HepG2 (cell line): ENCODE results near the gene GRPEL2. TPM values are rescaled to one million over a fixed set of nuclear protein-coding genes. Genes with fewer than 3 reads are reported as not detected.

Source experiments
- ATF1 ChIP-seq: IDR thresholded peaks from 2 replicates; pipeline ENCODE4 v1.6.1; 2016; ENCODE audit warnings: mild to moderate bottlenecking, control low read depth
- ATF3 ChIP-seq: sonication (generic); formaldehyde crosslinking; IDR thresholded peaks from 2 replicates; pipeline ENCODE4 v1.4.0; 2020; ENCODE audit warnings: missing genetic modification reagents
- CENPBD1 ChIP-seq: sonication (generic); formaldehyde crosslinking; IDR thresholded peaks from 2 replicates; pipeline ENCODE4 v1.8.0; 2022; ENCODE audit warnings: missing genetic modification reagents, low read depth, mild to moderate bottlenecking, borderline replicate concordance
- CHCHD3 ChIP-seq: sonication (generic); formaldehyde crosslinking; IDR thresholded peaks from 2 replicates; pipeline ENCODE4 v1.8.0; 2022; ENCODE audit warnings: mild to moderate bottlenecking, missing genetic modification reagents, moderate library complexity
- DBP ChIP-seq: sonication (generic); formaldehyde crosslinking; IDR thresholded peaks from 2 replicates; pipeline ENCODE4 v1.4.0; 2020; ENCODE audit warnings: missing genetic modification reagents; ENCODE audit errors: not compliant biosample characterization
- ETV6 ChIP-seq: sonication (generic); formaldehyde crosslinking; conservative IDR thresholded peaks from 2 replicates; pipeline ENCODE4 v1.4.0; 2020; ENCODE audit warnings: missing genetic modification reagents
- FOXK2 ChIP-seq: fragments of 450-650 bp; IDR thresholded peaks from 2 replicates; pipeline ENCODE4 v1.6.1; 2016
- HOMEZ ChIP-seq: IDR thresholded peaks from 2 replicates; pipeline ENCODE4 v1.6.1; 2016; ENCODE audit warnings: low read depth
- IRF9 ChIP-seq: sonication (generic); formaldehyde crosslinking; IDR thresholded peaks from 2 replicates; pipeline ENCODE4 v1.8.0; 2022; ENCODE audit warnings: missing genetic modification reagents, mild to moderate bottlenecking, borderline replicate concordance
- LCORL ChIP-seq, 2 experiments: fragments of 450-650 bp in 1 of 2; sonication (generic) in 1 of 2; formaldehyde crosslinking in 1 of 2; IDR thresholded peaks; 2 replicates each; pipeline versions ENCODE4 v1.5.0 to v1.6.1; 2017 to 2020; ENCODE audit warnings: antibody characterized with exemption in 1 of 2, missing genetic modification reagents in 1 of 2
- NCOR1 ChIP-seq: fragments of 200-600 bp; sonication (generic); IDR thresholded peaks from 2 replicates; pipeline ENCODE4 v1.7.0; 2017; ENCODE audit warnings: antibody characterized with exemption, low read length, borderline replicate concordance
- NFRKB ChIP-seq: fragments of 450-650 bp; IDR thresholded peaks from 2 replicates; pipeline ENCODE4 v1.6.1; 2017
- NR0B2 ChIP-seq: sonication (generic); formaldehyde crosslinking; IDR thresholded peaks from 2 replicates; pipeline ENCODE4 v1.4.0; 2020; ENCODE audit warnings: mild to moderate bottlenecking, missing genetic modification reagents
- SNRNP70 ChIP-seq: fragments of 200-400 bp; formaldehyde crosslinking; IDR thresholded peaks from 2 replicates; pipeline ENCODE4 v1.6.1; 2017; ENCODE audit warnings: mild to moderate bottlenecking, low read depth, low read length, moderate library complexity
- SP2 ChIP-seq: sonication (generic); formaldehyde crosslinking; IDR thresholded peaks from 2 replicates; pipeline ENCODE4 v1.5.1; 2020; ENCODE audit warnings: mild to moderate bottlenecking, missing genetic modification reagents
- TRIM24 ChIP-seq: sonication (generic); formaldehyde crosslinking; IDR thresholded peaks from 2 replicates; pipeline ENCODE4 v1.8.0; 2022; ENCODE audit warnings: mild to moderate bottlenecking, missing genetic modification reagents
- XRCC5 ChIP-seq: fragments of 200-400 bp; formaldehyde crosslinking; optimal IDR thresholded peaks from 2 replicates; pipeline ENCODE3; 2017; ENCODE audit warnings: mild to moderate bottlenecking, low read length
- ZBTB14 ChIP-seq: sonication (generic); formaldehyde crosslinking; IDR thresholded peaks from 2 replicates; pipeline ENCODE4 v1.4.0; 2020; ENCODE audit warnings: missing genetic modification reagents
- ZBTB7B ChIP-seq: sonication (generic); formaldehyde crosslinking; IDR thresholded peaks from 2 replicates; pipeline ENCODE4 v1.4.0; 2020; ENCODE audit warnings: missing genetic modification reagents
- ZNF10 ChIP-seq: sonication (generic); formaldehyde crosslinking; IDR thresholded peaks from 2 replicates; pipeline ENCODE4 v1.4.0; 2020; ENCODE audit warnings: mild to moderate bottlenecking, low read depth, missing genetic modification reagents, borderline replicate concordance
- ZNF30 ChIP-seq: sonication (generic); formaldehyde crosslinking; IDR thresholded peaks from 2 replicates; pipeline ENCODE4 v1.5.0; 2020; ENCODE audit warnings: mild to moderate bottlenecking, missing genetic modification reagents
- ZNF326 ChIP-seq: sonication (generic); formaldehyde crosslinking; IDR thresholded peaks from 2 replicates; pipeline ENCODE4 v1.4.0; 2020; ENCODE audit warnings: missing genetic modification reagents, borderline replicate concordance
- ZNF619 ChIP-seq: sonication (generic); formaldehyde crosslinking; IDR thresholded peaks from 2 replicates; pipeline ENCODE4 v1.4.0; 2020; ENCODE audit warnings: mild to moderate bottlenecking, missing genetic modification reagents
- ZNF740 ChIP-seq: sonication (generic); formaldehyde crosslinking; IDR thresholded peaks from 2 replicates; pipeline ENCODE4 v1.4.0; 2020; ENCODE audit warnings: missing genetic modification reagents
- ZNF777 ChIP-seq: sonication (generic); formaldehyde crosslinking; IDR thresholded peaks from 2 replicates; pipeline ENCODE4 v1.4.0; 2020; ENCODE audit warnings: missing genetic modification reagents
- polyA plus RNA-seq, 8 experiments: library from polyadenylated mRNA; depleted of rRNA in 3 of 8; stranded (reverse) in 7 of 8; unstranded in 1 of 8; fragments of >200 nt; fragmentation: Illumina TruSeq in 4 of 8; extraction: Trizol in 4 of 8; gene quantifications; 2 replicates each; pipeline versions ENCODE4 v1.2.1 to v1.2.3, GENCODE V29; 2011 to 2016; ENCODE audit warnings: low read depth in 4 of 8, missing spikeins in 1 of 8, mixed read lengths in 1 of 8; ENCODE audit not compliant: insufficient read depth in 1 of 8
- total RNA-seq, 5 experiments: library from RNA; depleted of rRNA; stranded (reverse); fragments of >200 nt; fragmentation: Illumina TruSeq; extraction: Trizol; gene quantifications; 2 replicates each; pipeline ENCODE4 v1.2.3, GENCODE V29; 2016; ENCODE audit warnings: low read depth in 1 of 5

Gene GRPEL2
- total and polyA plus RNA-seq, 2 of the 13 experiments (the other 11 are each of a cell fraction or from before 2014, with no cell fraction given) = 13.1 to 16.6 TPM

- TF ChIP-seq ZNF740 (CRISPR knock-in tag) (no peak), TRIM24 (CRISPR knock-in tag) (no peak), ZNF30 (CRISPR knock-in tag) (no peak), ZNF619 (CRISPR knock-in tag) (0 out of 2 replicates have a peak, but pooled peaks have one; percentile 69), IRF9 (no peak), ZBTB7B (CRISPR knock-in tag) (peak; percentile 54; the same call in 1 of the 2 replicates), FOXK2 (no peak), NFRKB (no peak), ZNF777 (no peak), XRCC5 (peak; percentile 94), HOMEZ (CRISPR knock-in tag) (peak; percentile 63; the same call in 1 of the 2 replicates), CENPBD1 (CRISPR knock-in tag) (no peak), CHCHD3 (CRISPR knock-in tag) (no peak), ATF1 (CRISPR knock-in tag) (no peak), LCORL (IDR thresholded peaks at IDR 0.05) (no peak), LCORL (CRISPR knock-in tag; IDR thresholded peaks at IDR 0.05) (peak; percentile 81), NR0B2 (no peak), SP2 (no peak), ZBTB14 (CRISPR knock-in tag) (no peak), NCOR1 (no peak), DBP (CRISPR knock-in tag) (no peak), SNRNP70 (no peak), ETV6 (CRISPR knock-in tag) (0 out of 2 replicates have a peak, but pooled peaks have one; percentile 32), ZNF10 (no peak), ZNF326 (CRISPR knock-in tag) (no peak), ATF3 (CRISPR knock-in tag) (no peak)
Measured at GRCh38 chr5:149367249-149367971, 22.1 kb downstream of the GRPEL2 start (continued).
